Endothelial cell of umbilical vein (primary cell): Measurements from ENCODE around the gene CCDC124. TPM values are rescaled to one million over a fixed set of nuclear protein-coding genes. Genes with fewer than 3 reads are reported as not detected.

Experiments used
- BruUV-seq: library from RNA; stranded (reverse); fragments of 400-500 nt; replicated peaks from 2 replicates; lab custom pipeline; 2021; lab: Mats Ljungman, UMichigan
- CTCF ChIA-PET: fragments of 300-600, 350-600 bp; sonication (Branson Sonifier 250); formaldehyde crosslinking; loops from one replicate; lab custom pipeline; 2021; ENCODE audit warnings: antibody characterized with exemption, inconsistent platforms; lab: Charles Lee
- POLR2A ChIA-PET: fragments of 300-600, 350-600 bp; sonication (Branson Sonifier 250); formaldehyde crosslinking; loops from one replicate; lab custom pipeline; 2021; ENCODE audit warnings: antibody characterized with exemption, inconsistent platforms; lab: Charles Lee
- DNase-seq: peaks from one replicate; pipeline ENCODE4 v3.0.0-alpha.2; 2011; ENCODE audit warnings: low read depth, low spot score
- FAIRE-seq: peaks from 2 replicates; lab custom pipeline; 2011; peaks lifted over from hg19 to GRCh38; lab: Jason Lieb, UNC
- H2AFZ ChIP-seq: 2 replicates; pipeline ENCODE4 v1.6.0; 2012; ENCODE audit warnings: low read depth, low read length, control low read depth, inconsistent platforms
- H3K27ac ChIP-seq: 2 replicates; pipeline ENCODE4 v1.5.1; 2011; ENCODE audit warnings: low read depth, mild to moderate bottlenecking, control low read depth, low read length, moderate library complexity; ENCODE audit not compliant: insufficient read depth
- H3K27me3 ChIP-seq, 2 experiments: 2 replicates each; pipeline versions ENCODE4 v1.6.0 to v1.6.1; 2011; ENCODE audit warnings: low read length in 2 of 2, mixed read lengths in 1 of 2; ENCODE audit not compliant: control insufficient read depth in 2 of 2, insufficient read depth in 2 of 2
- H3K36me3 ChIP-seq, 2 experiments: 2 replicates in 1 of 2; 3 replicates in 1 of 2; pipeline ENCODE4 v1.5.1; 2011; ENCODE audit warnings: low read length in 2 of 2, mild to moderate bottlenecking in 1 of 2, moderate library complexity in 1 of 2; ENCODE audit not compliant: control insufficient read depth in 2 of 2, insufficient read depth in 2 of 2; ENCODE audit errors: extremely low read depth in 1 of 2
- H3K4me1 ChIP-seq: 3 replicates; pipeline ENCODE4 v1.5.1; 2011; ENCODE audit warnings: mild to moderate bottlenecking, low read length; ENCODE audit not compliant: control insufficient read depth, insufficient read depth; ENCODE audit errors: extremely low read depth
- H3K4me2 ChIP-seq: 2 replicates; pipeline ENCODE4 v1.6.1; 2011; ENCODE audit warnings: low read length, control low read depth, mixed read lengths; ENCODE audit not compliant: insufficient read depth
- H3K4me3 ChIP-seq, 3 experiments: fragments of 200-600 bp in 1 of 3; sonication (generic), shearing (Covaris generic) in 1 of 3; replicated peaks in 1 of 3; 2 replicates each; pipeline ENCODE4 v1.5.1; 2011 to 2016; ENCODE audit warnings: control low read depth in 3 of 3, low read length in 3 of 3, mild to moderate bottlenecking in 2 of 3, inconsistent platforms in 1 of 3, low read depth in 1 of 3, moderate library complexity in 1 of 3; ENCODE audit not compliant: insufficient read depth in 1 of 3
- H3K79me2 ChIP-seq: 2 replicates; pipeline ENCODE4 v1.6.0; 2012; ENCODE audit warnings: low read length, inconsistent platforms; ENCODE audit not compliant: control insufficient read depth, insufficient read depth
- H3K9ac ChIP-seq: replicated peaks from 2 replicates; pipeline ENCODE3; 2011; ENCODE audit warnings: low read length, control low read depth; ENCODE audit not compliant: insufficient read depth; ENCODE audit errors: extremely low read depth
- H3K9me1 ChIP-seq: replicated peaks from 3 replicates; pipeline ENCODE4 v1.6.0; 2011; ENCODE audit warnings: mild to moderate bottlenecking, low read length; ENCODE audit not compliant: control insufficient read depth, insufficient read depth; ENCODE audit errors: extremely low read depth
- H3K9me3 ChIP-seq: replicated peaks from 2 replicates; pipeline ENCODE4 v1.5.1; 2012; ENCODE audit warnings: low read length, inconsistent platforms; ENCODE audit not compliant: control insufficient read depth, insufficient read depth
- H4K20me1 ChIP-seq: replicated peaks from 2 replicates; pipeline ENCODE3; 2011; ENCODE audit warnings: mild to moderate bottlenecking, low read length; ENCODE audit not compliant: control insufficient read depth, insufficient read depth; ENCODE audit errors: extremely low read depth
- CTCF ChIP-seq, 2 donors: IDR thresholded peaks; 1 replicate in 1 of 2; 2 replicates in 1 of 2; pipeline ENCODE4 v1.5.1; 2011; ENCODE audit warnings: low read length in 2 of 2, mild to moderate bottlenecking in 2 of 2, moderate library complexity in 2 of 2, control low read depth in 1 of 2, inconsistent platforms in 1 of 2, low read depth in 1 of 2; ENCODE audit not compliant: insufficient read depth in 1 of 2; ENCODE audit errors: extremely low read depth in 1 of 2
- EZH2 ChIP-seq: IDR thresholded peaks from 2 replicates; pipeline ENCODE4 v1.6.1; 2012; ENCODE audit warnings: borderline replicate concordance, low read depth, mild to moderate bottlenecking, moderate library complexity, low read length, inconsistent platforms; ENCODE audit not compliant: severe bottlenecking
- FOS ChIP-seq: IDR thresholded peaks from 2 replicates; pipeline ENCODE4 v1.6.1; 2011; ENCODE audit warnings: mild to moderate bottlenecking, low read length, moderate library complexity, borderline replicate concordance; ENCODE audit not compliant: insufficient read depth
- GATA2 ChIP-seq: IDR thresholded peaks from 2 replicates; pipeline ENCODE4 v1.7.0; 2011; ENCODE audit warnings: low read depth, mild to moderate bottlenecking, moderate library complexity, mixed read lengths, low read length; ENCODE audit not compliant: insufficient read length, insufficient read depth
- JUN ChIP-seq: IDR thresholded peaks from 2 replicates; pipeline ENCODE4 v1.6.1; 2011; ENCODE audit warnings: borderline replicate concordance, low read depth; ENCODE audit not compliant: insufficient read length, insufficient read depth
- dilution Hi-C: fragments of 300-500 bp; cut with MboI; formaldehyde crosslinking; loops from one replicate; pipeline ENCODE4 v1.15.0; 2019; ENCODE audit warnings: low sequenced_read_pairs; ENCODE audit not compliant: extremely low pct_ligation_motif_present
- intact Hi-C: fragments of 100-400 bp; cut with micrococcal nuclease; formaldehyde crosslinking; loops from one replicate; pipeline ENCODE4 v1.10.0; 2022
- polyA plus RNA-seq, 4 experiments: library from polyadenylated mRNA; depleted of rRNA in 3 of 4; stranded (reverse) in 3 of 4; unstranded in 1 of 4; fragments of >200 nt; gene quantifications; 2 replicates each; pipeline versions ENCODE4 v1.2.1 to v1.2.3, GENCODE V29; 2011 to 2012; ENCODE audit warnings: missing spikeins in 1 of 4
- total RNA-seq: library from RNA; stranded (reverse); gene quantifications from 2 replicates; pipeline ENCODE4 v1.2.3, GENCODE V29; 2021

Gene CCDC124
- total and polyA plus RNA-seq, 2 donors (not counting 3 experiments of a cell fraction or from before 2014, with no cell fraction given) = 101 to 115 TPM

DNA sequence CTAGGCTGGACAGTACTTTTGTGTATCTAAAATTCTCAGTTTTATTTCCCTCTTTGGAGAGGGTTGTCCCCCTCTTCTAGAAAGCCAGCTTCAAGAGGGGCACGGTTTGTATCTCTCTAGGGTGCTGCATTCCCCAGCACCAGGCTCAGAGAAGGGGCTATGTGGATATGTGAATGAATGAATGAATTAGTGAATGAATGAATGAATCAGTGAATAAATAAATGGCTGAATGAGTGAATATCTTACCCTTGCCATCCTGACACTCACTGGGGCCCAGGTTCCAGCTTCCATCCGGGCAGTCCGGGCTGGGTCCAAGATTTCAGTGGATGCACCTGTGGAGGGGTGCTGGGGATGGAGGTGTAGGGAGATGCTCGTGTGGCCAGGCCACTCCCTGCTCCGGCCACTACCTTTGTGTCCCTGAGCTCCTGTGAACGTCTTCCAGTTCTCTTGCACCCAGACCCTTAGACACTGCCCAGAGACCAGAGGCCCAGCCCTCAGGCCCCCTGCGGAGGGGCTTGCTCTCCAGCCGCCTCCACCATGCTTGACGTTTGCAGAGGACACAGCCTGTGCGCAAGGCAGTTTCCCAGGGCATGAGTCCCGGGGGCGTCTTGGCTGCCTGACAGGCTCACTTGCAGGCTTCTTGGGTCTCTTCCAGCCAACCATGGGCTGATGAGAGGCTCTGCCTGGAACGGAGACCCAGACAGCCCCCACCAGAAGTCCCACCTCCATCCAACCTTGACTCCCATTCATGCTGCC lies 31.3 kb downstream of the CCDC124 start:
- H3K9me3 ChIP-seq = no peaks in the 10 kb centered on the region
- H3K79me2 ChIP-seq = no peaks in the 10 kb centered on the region
- CTCF ChIA-PET = interaction anchor here (1.0 kb wide), 1 partner anchor 16 kb away, joined by 3 read pairs; no protein-coding TSS in a partner anchor
- DNase-seq (no peak), FAIRE-seq (no peak)
- dilution Hi-C loops = no loop called here
- no TSS peak for BruUV-seq
- H4K20me1 ChIP-seq = no peaks in the 10 kb centered on the region
- TF ChIP-seq EZH2 (no peak), CTCF (IDR thresholded peaks at IDR 0.05; ENCODE audit: extremely low read depth in 1 of 2, insufficient read depth in 1 of 2, low read depth in 1 of 2, low read length in 2 of 2) (no peak), JUN (no peak), FOS (no peak), GATA2 (no peak)
- no peak overlapping the region for H3K4me2 ChIP-seq
- H3K36me3 ChIP-seq = no peaks in the 10 kb centered on the region
- POLR2A ChIA-PET = no interaction called here
- H3K9me1 ChIP-seq = no peaks in the 10 kb centered on the region
- intact Hi-C loops = no loop called here
- H3K27ac ChIP-seq = no peak overlapping the region
- H3K4me3 ChIP-seq = no peak overlapping the region
- peaks cover 14 to 18% of the 10 kb centered on the region in 2 experiments for H3K27me3 ChIP-seq
- H2AFZ ChIP-seq = no peak overlapping the region
- peaks cover 6% of the 10 kb centered on the region for H3K4me1 ChIP-seq
- no peak overlapping the region for H3K9ac ChIP-seq
